CD4-positive, alpha-beta T cell treated with Interferon alpha-2 for 1 hour (primary cell): ENCODE data around the gene PRRT1.
A peak's percentile ranks its signal among the peaks of the same experiment; 100 is the strongest.

ENCODE experiments used
- DNase-seq, 2 donors: peaks; one replicate each; pipeline ENCODE4 v3.0.0-alpha.2; 2020 to 2022

The PRRT1 gene

DNA sequence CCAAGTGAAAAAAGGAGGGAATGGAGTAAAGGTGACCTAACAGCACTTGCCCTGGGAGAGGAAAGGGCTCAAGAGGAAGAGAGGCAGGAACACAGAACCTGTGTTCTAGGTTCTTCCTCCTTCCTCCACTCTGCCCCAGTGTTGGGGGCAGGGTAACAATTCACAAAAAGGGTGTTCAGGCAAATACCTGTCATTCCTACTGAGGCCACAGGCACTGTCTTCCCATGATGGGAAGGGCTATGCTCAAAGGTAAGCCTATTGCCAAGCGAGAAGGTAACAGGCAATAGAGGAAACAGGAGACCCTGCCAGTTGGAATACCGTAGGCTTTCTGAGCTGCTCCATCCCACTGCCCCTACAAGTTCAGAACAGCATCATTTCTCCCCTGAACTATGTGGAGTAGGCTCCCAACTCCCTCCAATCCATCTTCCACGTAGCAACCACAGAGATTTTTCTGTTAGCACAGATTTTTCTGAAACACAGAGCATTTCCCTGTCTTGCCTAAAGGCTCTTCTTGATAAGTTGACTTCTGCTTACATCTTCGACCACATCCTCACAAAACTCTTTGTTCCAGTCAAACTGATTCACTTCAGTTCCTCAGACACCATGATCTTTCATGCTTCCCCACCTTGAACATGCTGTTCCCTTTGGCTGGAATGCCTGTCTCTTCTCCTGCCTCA is 21.4 kb upstream of the PRRT1 start:
- DNase-seq = no peak

DNA sequence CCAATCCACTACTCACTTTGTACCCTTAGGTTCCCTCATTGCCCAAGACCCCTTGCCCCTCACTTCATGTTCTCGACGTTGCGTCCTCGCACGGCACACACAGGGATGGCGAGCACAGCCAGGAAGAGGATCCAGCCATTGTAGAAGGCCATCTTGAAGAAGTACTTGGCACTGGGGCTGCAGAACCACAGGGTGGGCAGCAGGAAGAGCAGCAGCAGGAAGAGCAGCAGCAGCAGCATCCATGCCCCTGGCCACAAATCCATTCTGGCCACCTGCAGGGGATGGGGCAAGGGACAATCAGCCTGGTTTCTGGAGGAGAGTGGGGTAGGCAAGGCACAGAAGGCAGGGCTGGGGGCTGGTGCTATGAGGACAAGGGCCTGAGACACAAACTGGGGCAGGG is 19.5 kb upstream of the PRRT1 start:
- DNase-seq = no peak

DNA sequence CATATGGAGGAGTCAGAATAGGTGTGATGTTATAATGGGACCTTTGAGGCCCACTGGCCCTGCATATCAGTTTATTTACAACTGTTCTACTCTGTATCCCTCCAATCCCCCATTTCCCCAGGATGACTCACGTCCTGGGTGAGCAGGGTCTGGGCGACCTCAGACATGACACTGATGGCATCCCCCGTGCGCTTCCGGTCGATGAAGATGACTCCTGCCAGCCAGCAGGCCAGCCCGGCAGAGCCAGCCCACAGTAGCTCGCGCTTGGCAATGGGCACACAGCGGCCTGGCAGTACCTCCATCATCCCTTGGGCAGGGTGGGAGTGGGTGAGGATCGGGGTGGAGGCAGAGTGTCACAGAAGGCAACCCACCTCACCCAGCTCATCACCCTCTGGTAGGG is 18.6 kb upstream of the PRRT1 start:
- DNase-seq = no peak

DNA sequence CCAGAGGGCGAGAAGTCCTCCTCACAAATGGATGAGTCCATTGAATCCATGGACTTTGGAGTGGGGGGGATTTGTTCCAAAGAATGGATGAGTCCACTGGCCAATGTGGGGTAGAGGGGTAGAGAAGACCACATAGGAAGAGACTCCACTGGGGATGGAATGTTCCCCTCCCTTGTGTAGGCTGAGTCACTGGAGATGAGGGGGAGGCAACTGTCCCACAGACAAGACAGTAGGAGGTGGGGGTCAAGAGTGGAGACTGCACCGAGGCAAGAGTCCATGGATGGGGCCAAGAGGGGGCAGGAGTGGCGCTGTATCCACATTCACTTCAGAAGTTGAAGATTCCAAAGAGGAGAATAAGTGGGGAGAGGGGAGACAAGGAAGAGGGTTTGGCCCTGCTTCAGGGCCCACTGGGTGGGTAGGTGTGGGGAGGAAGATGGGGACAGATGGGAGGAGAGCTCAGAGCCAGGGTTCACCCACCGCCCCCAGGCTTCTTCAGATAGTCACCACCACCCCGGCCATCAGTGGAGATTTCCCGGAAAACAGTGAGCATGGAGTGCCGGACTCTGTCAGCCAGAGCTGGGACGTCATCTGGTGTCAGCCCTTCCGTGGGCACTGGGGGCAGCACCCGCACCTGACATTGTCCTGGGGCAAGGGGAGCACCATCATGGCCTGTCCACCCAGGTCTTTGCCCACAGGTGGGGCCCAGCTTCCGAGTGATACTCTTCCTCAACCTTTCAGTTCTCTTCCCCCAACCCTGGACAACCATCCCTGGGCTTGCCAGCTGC is 17.3 kb upstream of the PRRT1 start:
- DNase-seq = no peak

DNA sequence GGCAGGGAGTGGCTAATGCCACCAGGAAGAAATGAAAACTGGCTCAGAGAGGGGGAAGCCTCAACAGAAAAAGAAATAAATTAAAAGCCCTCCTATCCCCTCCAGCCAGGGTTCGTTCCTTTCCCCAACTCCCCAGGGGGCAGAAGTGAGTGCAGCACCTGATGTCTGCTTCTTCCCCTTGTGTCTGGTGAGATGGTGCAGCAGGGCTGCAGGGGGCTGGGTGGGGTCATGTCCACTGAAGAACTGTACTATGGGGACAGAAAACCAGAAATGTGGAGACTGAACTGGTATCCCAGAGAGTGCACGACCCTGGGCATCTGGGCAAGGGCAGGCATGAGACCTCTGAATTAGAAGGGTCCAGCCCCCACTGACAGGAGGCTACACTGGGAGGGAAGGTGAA is 16.6 kb upstream of the PRRT1 start:
- DNase-seq = no peak

DNA sequence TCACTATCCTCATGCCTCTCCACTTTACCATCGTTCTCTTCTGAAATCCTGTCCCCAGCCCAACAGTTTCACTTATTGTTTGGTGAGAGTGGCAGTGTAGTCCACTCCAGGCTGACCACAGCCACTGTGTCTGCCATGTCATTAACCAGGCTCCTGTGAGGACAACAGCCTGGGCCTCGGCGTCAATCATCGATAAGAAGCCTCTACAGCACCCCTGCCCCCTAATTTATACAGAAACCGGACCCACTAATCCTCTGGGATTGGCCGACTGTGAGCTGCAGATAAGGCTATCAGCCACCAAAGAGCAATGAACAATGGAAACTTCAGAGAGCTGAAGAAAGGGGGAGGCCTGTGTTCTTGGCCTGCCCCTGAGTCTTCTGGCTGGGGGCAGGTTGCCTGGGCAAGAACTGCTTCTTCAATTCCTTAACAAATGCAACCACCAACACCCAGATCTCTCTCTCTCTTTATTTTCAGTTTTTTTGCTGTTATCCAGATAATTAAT is 16.1 kb upstream of the PRRT1 start:
- no peak for DNase-seq

DNA sequence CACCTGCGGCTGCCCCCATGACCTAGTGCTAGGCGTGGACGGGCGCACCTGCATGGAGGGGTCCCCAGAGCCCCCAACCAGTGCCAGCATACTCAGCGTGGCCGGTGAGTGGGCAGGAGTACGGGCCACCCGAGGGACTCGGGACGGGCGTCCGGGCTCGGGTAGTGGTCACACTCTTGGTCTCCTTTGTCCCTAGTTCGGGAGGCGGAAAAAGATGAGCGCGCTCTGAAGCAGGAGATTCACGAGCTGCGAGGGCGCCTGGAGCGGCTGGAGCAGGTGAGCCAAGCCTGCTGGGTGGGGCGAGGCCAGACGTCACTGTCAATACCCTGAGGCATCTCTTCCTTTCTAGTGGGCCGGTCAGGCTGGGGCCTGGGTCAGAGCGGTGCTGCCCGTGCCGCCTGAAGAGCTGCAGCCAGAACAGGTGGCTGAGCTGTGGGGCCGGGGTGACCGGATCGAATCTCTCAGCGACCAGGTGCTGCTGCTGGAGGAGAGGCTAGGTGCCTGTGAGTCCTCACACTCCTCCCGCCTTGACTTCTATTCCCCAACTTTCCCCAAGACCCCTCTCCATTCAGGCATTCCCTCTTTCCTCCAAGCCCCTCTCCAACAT is 15.5 kb upstream of the PRRT1 start:
- DNase-seq = no peak

DNA sequence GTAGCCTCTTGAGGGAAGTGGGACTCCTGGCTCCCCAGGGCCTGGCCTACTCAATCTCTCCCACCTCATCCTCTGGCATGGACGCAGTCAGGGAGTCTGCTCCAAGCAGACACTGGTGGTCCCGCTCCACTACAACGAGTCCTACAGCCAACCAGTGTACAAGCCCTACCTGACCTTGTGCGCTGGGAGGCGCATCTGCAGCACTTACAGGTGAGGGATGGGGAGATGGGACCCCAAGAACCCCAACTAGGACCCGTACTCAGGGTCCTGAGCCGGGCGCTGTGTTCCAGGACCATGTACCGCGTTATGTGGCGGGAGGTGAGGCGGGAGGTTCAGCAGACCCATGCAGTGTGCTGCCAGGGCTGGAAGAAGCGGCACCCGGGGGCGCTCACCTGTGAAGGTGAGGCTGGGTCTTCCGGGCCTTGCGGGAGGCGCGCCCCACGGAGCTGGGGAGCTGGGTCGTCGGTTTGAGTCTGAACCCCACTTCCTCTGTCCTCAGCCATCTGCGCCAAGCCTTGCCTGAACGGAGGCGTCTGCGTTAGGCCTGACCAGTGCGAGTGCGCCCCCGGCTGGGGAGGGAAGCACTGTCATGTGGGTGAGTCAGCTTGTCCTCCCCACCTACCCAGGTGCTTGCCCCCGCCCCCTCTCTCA is 14.8 kb upstream of the PRRT1 start:
- no peak for DNase-seq

DNA sequence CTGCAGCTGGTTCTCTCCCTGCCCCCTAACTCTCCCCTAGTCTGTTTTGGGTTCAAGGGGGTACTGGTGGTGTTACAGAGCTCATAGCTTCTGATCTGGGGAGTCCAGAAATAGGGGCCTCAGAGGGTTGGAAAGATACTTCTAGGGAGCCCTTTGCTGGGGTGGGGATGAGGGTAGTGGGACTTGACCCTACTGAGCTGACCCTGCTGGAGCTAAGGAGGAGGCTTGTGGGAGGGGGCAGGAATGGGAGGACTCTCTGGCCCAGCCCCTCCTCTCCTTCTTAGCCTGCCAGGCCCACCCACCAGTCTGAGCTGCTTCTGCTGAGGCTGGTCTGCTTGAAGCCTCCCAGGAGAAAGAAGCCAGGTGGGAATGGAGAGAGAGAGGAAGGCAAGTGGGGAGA is 12.6 kb upstream of the PRRT1 start, which contains the start of gene EGFL8:
Gene EGFL8 (plus strand): TSS at position 301 of the 400 bp plus-strand sequence. CDS start 1,571 bp downstream, outside the sequence.
- no peak for DNase-seq

DNA sequence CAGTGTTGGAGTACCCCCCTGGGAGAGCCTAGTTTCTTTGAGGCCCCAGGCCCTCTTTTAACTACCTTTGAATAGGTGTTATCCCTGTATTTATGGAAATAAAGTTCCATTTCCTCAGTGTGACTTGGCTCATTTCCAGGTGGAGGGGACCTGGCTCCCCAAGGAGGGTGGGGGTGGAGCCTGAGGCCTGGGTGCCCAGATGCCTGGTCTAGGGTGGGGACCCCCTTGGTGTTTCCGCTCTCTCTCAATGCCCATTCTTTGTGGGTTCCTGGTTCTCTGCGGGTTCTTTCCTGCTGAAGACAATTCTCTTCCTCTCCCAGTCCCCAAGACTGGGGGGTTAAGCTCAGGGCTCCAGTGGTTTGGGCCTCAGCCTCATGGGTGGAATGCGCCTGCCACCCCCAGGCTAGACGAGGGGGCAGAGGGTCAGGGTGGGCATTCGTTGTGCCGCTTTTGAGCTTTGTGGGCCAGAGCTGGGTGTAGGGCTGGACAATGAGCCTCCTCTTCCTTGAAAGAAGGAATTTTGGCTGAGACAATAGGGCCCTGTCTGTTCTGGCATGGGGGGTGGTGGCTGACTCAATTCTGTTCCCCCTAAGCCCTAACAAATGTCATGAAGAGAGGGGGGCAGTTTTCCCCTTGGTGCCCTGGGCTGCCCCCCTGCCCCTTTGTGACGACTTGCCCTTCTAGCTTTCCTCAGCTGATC is 12.0 kb upstream of the PRRT1 start:
- DNase-seq = no peak

DNA sequence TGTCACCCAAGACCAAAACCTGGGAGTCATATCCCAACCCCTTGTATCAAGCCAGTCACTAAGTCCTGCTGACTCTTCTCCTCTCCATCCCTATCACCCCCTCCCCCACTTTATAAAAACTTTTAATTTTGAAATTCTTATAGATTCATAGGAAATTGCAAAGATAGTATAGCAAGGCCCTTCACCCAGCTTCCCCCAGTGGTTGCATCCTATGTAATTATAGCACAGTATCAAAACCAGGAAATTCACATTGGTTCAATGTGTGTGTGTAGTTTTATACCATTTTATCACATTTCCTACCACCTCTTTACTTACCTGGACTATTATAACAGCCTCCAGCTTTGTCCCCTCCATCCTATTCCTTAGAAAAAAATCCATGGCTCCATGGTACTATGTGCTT is 6.3 kb upstream of the PRRT1 start:
- DNase-seq = no peak

DNA sequence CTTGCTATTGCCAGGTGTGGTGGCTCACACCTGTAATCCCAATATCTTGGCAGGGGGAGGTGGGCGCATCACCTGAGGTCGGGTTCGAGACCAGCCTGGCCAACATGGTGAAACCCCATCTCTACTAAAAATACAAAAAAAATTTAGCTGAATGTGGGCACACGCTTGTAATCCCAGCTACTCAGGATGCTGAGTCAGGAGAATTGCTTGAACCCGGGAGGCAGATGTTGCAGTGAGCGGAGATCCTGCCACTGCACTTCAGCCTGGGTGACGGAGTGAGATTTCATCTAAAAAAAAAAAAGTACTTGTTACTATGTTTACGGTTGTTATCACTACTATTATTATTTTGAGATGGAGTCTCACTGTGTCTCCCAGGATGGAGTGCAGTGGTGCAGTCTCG is 5.2 kb upstream of the PRRT1 start:
- no peak for DNase-seq

DNA sequence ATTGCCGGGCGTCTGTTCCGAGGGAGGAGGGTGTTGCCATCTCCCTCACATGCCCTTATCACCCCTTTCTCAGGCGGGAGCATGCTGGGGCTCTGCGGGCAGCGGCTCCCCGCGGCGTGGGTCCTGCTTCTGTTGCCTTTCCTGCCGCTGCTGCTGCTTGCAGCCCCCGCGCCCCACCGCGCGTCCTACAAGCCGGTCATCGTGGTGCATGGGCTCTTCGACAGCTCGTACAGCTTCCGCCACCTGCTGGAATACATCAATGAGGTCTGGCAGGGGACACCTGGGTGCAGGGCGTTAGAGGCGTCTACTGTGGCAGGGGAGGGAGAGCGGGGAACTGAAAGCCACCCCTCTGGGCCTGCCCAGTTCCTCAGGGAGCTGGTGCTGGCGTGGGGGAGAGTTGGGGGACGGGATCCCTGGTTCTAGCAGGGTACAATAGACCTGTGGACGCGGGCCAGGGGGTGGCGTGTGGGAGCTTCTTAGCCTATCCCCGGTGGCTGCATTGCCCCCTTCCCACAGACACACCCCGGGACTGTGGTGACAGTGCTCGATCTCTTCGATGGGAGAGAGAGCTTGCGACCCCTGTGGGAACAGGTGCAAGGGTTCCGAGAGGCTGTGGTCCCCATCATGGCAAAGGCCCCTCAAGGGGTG is 2.9 kb upstream of the PRRT1 start:
- DNase-seq = peak; percentile 72 to 78

DNA sequence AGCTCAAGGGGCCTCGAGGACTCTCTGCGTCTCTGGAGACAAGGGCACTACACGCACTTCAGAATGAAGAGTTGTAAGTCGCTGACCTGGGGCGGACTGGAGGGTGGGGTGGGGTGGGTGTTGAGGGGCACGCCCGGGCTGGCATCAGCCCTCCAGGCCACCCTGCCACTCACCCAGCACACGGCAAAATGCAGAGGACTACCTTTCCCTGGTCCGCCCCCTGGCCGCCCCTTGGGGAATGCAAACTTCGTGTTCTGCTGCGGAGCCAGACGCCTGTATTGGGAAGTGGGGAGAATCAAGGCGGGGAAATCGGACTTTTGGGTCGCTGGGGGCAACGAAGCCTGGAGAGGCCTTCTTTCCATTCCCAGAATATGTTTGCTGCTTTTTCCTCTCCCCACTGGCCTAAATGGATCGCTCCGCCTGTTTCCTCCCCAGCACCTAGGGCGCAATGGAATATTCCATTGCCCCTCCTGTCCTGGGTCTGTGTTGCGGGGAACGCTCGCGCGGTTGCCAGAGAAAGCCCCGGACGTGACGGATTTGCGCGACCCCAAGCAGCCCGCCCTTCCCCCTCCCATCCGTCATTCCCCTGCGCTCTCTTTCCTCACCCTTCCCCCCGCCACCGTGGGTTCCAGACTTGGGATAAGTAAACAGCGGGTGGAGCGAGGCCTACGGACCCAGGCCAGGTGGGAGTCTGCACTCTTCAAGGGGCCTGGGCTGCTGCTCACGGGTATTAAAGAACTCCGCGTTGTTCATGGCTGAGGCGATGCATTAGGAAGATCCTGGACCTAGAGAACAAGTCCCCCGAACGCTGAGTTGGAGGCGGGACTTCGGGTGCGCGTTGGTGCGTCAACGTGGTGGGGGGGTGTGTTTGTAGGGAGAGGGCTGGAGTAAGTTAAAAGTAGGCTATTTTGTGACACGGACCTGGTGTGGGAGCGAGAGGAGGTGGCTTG is 2.1 kb upstream of the PRRT1 start, which contains the start of gene PPT2:
Gene PPT2 (plus strand): TSS at position 578 of the 950 bp plus-strand sequence. CDS start 454 bp downstream, outside the sequence.
- DNase-seq = peak; percentile 77 to 84

DNA sequence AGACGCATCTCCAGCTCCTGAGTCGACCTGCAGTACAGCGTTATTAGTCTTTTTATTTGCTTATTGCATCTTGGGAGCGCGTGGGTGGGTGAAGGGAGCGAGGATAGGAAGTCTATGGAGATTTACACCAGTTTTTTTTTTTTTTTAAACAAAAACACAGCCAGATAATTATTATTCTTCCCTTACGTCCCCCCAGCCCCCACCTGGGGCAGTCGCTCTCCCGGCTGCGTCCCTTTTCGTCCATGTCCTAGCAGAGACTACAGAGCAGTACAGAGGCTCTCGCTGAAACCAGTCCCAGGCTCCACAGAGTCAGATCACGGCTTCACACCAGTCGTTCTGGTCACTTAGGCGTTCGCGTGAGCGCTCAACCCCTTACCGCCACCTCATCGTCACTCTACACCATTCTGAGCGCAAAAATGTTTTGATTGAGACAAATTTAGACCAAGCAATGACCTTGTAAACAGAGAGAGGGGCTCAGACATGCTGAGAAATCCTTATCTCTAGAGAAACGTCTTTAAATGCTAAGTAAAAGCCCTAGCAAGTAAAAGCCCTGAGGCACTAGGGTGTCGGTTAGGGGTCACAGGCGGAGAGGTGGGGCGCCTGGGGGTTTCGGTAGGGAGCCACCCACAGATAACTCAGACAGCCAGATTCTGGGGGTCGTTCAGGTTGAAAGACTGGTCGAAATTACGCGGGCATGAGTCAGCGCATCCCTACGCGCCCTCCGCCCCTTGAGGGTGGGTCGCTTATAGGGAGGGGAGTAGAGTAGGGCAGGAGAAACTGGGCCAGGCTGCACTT is 1.2 kb upstream of the PRRT1 start:
- DNase-seq = no peak

DNA sequence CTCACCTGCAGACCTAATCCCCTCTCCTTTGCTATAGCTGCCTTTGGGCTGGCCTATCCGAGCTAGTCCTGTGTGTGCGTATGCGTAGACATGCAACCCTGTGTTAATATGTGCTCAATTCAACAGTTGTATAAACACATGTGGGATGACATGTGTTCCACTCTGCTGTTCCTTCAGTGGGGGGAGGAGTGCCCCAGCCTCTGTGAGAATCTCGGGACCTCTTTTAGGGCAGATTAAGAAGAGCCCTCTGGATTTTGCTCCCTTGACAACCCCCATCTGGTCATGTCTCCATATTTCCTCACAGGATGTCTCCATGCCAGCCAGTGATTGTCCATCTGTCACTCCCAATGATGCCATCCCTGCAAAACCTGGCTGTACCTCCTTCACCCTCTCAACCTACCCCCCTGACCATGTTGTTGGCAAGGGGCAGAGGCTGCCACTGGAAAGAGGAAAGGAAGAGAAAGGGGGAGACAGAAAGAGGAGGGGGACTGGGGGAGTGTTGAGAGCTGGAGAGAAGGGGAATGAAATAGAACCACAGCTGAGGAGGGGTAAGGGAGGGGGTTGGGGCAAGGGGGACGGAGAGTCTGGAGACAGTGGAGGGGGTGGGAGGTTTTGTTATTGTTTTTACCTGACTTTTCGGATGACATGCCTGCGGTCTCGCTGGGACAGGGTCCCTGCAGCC is 417 bp downstream of the PRRT1 start:
- DNase-seq = no peak

DNA sequence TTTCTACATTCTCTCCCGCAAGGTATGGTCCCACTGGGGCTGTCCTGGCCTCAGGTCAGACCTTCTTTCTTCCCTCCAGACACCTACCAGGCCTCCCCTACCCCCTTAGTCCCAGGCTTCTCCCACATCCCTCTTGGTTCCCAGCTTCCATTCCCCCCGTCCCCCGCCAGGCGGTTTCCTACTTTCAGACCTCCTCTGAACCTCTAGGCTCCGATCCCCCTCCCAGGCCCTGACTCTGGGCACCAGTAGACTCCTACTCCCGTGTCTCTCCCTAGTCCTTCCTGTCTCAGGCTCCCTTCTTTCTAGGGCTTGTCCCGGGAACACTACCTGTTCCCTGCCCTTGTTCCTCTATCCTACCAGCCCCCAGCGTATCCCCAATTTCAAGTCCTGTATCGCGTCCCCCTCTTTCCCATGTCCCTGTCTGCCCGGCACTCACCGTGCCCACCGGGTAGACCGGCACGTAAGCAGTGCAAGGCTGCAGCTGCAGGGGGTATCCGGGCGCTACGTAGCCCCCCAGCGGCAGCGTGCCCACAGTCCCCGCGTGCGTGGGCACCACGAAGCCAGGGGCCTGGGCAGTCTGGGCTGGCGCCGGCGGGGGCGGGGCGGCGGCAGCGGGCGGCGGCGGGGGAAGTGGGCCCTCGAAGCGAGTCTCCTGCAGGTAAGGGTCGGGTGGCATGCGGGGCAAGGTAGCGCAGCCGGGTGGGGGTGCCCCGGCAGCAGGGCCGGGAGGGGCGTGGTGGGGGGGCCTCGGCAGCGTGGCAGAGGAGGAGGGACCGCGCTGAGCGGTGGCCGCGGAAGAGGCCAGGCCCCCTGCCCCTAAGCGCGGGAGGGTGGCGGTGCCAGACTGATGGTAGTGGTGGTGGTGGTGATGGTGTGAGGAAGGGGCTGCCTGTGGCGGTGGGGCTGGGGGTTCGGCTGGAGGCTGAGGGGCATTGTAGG is 1.5 kb downstream of the PRRT1 start:
- DNase-seq = no peak

DNA sequence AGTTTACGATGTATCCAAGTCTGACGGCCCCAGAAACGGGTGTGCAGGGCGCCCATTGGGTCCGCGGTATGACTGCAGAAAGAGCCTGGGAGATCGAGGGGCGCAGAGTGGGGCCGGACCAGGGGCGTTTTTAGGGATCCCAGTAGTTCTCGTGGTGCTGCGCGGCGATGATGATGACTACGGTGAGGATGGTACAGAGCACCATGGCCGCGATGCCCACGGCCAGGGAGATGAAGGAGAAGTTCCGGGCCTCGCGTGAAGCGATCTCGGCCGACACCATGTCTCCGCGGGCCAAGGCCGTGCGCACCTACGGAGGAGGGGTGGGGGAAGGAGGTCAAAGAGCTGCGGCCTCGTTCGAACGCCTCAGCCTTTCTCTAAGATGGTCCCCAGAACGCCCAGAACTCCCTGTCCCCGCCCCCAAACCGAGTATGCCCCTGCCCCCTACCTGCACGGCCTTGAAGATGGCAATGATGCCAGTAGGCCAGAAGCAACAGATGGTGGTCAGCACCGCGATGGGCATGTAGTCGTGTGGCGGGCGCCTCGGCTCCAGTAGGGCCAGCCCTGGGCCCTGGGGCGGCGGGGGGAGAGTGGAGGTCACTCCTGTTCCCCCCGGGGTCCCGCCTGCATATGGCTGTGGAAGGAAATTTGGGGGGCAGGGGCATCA is 2.5 kb downstream of the PRRT1 start:
- no peak for DNase-seq
